IPS-18c (cell line): ENCODE data around the gene SLC13A4.
"Not testable (repeated sequence)": the region's sequence is repeated elsewhere in the genome, so short reads cannot be mapped to it uniquely, and the experiment has no call there.

Experiments
- H3K4me3 ChIP-seq: 2 replicates; pipeline ENCODE4 v1.7.0; 2013; ENCODE audit warnings: low read depth, mild to moderate bottlenecking, low read length, moderate library complexity; ENCODE audit not compliant: insufficient read depth
- H3K9me3 ChIP-seq: one replicate; pipeline ENCODE4 v1.6.1; 2013; ENCODE audit warnings: mild to moderate bottlenecking, low read length, moderate library complexity; ENCODE audit not compliant: control insufficient read depth, insufficient read depth

The SLC13A4 gene

DNA sequence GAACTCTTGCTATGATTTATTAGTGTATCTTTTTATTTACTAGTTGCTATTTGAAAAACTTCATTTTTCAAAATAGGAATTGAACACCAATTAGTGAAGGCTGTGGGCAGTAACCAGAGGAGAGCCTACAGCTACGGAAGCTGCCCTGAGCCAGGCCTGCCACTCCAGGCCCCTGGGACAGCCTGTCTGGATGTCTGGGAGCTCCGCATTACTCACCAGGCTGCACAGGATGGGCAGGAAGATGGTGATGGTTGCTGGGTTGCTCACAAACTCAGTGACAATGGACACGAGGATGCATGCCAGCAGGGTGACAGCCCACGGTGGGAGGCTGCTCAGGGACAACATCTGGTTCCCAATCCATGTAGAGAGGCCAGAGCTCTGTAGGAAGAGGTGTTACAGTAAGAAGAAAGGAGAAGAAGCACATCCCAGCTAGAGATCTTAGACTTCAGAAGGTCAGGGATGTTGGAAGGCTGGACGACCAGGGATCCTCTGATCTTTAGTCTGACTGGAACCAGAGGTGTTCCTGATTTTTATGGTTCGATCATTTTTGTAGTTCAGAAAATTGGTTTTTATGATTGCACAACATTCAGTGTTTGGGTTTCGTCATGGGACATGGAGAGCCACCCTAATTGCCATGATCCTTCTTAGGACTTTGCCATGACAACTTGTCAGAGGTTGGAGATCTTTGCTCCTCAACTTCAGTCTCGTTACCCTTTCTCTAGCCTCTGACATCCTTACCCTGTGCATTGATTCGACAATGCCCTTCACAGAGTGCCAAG is 42.5 kb downstream of the SLC13A4 start:
- Histone ChIP-seq H3K9me3 (peaks cover 2% of the 10 kb centered on the region), H3K4me3 (no peak overlapping the region)

DNA sequence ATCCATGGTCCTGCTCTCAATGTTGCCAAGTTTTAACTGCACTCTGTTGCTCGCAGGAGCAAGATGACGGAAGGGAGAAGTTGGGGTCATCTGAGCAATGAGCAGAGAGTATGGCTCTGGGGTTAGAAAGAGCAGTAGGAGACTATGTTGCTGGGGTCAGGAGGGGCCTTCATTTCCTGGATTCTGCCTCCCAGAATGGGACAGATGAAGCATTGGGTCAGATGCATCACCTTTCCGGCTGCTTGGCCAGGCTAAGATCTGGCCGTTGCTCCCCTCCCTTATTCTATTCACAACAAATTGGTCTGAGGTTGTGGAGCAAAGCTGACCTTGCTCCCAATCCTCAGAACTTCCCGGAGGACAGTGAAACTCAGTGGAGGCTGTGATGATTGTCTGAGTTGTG is 43.3 kb downstream of the SLC13A4 start:
- no peak overlapping the region for H3K4me3 ChIP-seq
- H3K9me3 ChIP-seq, result peaks cover 2% of the 10 kb centered on the region

DNA sequence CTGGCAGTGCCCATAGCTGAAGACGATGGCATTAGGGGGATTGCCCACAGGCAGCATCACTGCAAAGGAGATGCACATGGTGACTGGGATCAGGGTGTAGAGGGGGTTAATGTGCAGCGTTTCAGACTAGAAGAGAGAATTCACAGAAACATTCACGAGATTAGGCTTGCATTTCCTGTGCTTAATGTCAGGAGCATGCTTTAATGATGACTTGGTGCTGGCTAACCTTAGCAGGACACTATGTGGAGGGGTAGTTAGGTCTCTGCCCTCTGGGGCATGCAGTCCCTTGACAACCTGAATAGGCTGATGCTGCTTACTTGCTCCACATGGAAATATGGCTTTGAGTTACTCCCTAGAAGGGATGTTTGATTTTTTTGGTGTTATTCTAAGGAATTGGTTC is 43.9 kb downstream of the SLC13A4 start:
- H3K9me3 ChIP-seq, result peaks cover 2% of the 10 kb centered on the region
- no peak overlapping the region for H3K4me3 ChIP-seq

DNA sequence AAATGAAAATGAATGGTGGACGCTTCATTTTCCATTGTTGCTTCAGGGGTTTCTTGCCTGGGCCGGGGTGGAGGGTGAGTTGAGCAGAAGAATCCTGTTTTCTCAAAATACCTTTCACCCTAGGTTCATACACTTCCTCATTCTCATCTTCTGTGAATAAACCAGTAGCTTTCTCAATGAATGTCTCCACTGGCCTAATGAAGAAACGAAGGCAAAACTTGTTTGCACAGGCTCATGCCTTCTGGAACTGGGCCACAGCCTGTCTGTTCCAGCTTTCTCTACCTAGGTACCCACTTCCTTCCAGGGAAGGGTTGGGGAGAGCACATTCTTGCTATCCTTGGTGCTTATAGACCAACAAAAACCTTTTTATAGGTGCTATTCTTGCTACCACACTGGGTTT is 44.4 kb downstream of the SLC13A4 start:
- peaks cover 2% of the 10 kb centered on the region for H3K9me3 ChIP-seq
- no peak overlapping the region for H3K4me3 ChIP-seq

DNA sequence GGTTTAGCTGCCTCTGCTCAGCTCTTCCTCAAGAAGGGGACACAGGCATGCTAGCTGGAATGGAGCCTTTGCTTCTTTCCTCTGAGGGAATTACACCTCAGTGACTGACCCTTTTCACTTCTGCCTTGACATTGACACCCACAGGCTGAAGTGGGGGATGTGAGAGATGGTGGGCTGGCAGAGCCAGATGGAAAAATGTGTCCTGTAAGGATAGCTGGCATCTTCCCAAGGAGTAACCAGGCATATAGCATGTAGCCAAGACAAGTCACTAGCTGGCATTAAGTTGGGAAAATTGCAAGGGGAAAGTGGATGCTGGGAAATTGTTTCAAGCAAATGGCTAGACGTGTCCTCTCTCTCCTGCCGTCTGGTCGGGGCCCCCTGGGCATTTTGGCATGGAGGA is 45.8 kb downstream of the SLC13A4 start:
- H3K4me3 ChIP-seq, result no peak overlapping the region
- peaks cover 2% of the 10 kb centered on the region for H3K9me3 ChIP-seq

DNA sequence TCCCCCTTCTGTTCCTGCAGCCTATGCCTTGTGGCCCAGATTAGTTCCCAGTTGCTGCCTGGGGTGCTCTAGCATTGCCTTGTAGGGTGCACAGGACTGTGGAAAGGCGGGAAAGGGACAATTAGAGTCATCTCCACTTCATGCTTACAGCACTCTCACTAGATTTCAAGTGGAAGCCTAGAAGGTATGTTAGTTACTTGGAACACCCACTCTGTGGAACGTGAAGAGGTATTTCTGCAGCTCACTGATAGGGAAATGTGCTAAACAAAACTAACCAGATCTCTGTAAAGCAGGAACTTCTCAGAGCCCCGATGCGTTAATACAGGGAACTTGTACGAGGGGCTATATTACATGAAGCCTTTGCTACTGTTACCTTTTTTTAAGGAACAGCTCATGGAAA is 46.2 kb downstream of the SLC13A4 start:
- Histone ChIP-seq H3K4me3 (no peak overlapping the region), H3K9me3 (peaks cover 2% of the 10 kb centered on the region)

DNA sequence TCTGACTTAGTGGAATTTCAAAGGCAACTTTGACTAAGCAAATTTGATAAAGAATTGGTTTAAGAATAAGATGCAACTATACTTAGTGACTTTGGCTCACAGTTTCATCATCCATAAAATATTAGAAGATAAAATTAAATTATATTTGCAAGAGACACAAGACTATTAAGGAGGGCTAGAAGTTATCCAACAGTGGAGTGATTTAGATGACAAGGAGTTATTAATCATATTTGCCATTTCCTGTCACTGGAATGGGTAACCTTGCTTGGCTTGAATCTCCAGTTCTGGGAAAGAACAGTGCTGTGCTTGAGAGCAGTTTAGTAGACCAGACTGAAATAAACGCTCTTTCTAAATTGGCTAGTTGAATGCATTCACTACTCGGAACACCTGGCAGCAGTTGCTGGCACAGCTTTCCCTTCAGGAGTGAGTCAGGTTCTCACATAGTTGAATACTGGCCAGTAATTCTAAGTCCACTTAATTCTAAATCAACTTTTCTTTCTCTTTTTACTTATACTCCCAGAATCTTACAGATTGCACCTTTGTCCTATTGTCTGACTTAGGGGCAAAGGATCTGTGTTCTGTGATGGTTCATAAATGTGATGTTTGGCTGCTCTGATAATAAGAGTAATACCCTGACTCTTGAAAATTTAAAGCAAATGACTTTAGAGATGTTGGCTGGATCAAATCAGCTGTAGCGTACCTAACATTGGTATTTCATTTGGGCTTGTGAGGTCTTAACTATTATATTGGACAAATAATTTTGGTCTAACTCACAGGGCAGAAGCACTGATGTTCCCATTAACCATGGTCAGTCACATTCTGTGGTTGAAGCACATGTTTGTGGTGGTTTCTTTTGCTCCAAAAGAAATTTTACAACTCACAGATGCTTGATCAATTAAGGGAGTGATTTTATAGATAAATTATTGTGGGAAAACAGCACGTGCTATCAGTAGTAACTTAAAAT is 49.1 kb downstream of the SLC13A4 start:
- H3K4me3 ChIP-seq, result no peak overlapping the region
- peaks cover 2% of the 10 kb centered on the region for H3K9me3 ChIP-seq

DNA sequence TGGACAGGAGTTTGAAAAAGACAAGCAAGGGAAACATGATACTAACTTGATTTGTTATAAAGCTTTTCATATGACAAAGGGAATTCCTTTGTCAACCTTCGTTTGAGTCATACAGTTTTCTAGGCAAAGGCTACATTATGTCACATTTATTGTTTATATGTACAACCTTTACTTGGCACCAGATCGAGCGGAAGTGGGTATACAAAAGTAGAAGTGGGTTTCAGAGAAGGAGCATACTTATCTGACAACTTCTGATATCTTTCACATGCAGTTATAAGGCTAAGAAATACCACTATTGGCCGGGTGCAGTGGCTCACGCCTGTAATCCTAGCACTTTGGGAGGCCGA is 54.7 kb downstream of the SLC13A4 start:
- no peaks in the 10 kb centered on the region for H3K9me3 ChIP-seq
- H3K4me3 ChIP-seq, result no peak overlapping the region

DNA sequence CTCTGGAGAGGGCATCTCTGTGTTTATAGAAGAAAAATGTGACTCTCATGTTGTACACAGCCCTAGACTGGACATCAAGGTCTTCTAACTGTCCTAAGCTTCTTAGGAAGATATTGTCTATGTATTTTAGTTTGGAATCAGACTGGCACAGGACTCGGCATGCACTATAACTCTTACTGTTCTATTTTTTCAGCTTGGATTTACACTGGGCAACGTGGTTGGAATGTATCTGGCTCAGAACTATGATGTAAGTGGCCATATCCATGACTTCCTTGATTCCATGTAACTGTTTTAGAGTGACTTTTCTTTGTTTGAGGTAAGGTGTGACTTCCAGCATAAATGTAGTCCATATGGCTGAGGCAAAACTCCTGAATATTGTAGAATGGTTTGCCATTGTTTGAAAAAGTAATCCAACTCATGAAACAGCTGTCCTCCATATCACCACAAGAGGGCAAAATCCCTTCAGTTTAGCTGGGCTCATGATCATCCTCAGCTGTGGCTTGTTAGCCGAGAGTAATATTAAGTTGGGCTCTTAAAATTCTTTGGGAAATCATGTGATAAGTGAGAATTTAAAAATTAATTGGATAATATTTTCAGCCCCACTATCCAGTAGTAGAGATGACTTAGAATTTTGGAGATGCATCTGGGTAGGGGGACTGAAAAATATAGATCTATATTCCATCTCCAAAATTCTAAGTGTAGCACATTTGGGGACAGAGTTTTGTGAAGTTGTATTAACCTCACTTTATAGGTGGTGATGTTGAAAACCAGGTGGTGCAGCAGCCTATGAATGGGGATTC is 55.2 kb downstream of the SLC13A4 start:
- Histone ChIP-seq H3K9me3 (no peaks in the 10 kb centered on the region), H3K4me3 (no peak overlapping the region)

DNA sequence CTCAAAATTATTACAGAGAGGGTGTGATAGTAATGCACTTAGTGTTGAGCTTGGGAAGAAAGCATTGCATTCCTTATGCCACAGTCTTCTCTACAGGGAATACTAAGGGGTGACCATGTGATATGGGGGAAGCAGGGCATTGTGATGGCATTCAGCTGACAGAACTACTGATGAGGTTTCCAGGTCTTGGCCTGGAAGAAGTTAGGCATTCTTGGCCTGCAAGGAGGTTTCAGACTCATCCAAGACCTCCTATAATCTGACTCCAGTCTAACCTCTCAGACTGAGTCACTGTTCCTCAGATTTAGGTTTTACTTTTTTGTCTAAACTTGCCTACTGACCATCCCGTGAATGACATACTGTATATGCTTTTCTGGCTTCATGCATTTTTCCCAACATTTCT is 57.8 kb downstream of the SLC13A4 start:
- Histone ChIP-seq H3K9me3 (no peaks in the 10 kb centered on the region), H3K4me3 (no peak overlapping the region)

DNA sequence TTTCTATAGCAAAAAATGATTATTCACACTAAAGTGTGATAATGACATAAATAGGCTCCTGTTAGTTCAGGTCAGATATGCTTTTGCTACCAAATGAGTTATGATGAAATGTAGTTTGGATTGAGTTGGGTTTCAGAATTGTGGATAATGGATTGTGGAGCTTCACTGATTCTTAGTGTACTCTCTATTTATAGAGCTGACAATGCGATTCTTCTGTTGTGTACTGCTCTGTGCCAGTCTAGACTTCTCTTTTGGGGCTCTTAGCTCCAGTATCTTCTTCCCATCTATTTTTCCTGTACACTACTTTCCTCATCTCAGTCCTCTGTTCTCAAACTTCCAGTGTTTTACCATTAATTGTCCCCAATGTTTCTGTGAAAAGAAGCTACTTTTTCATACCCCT is 58.2 kb downstream of the SLC13A4 start:
- Histone ChIP-seq H3K9me3 (no peaks in the 10 kb centered on the region), H3K4me3 (no peak overlapping the region)

DNA sequence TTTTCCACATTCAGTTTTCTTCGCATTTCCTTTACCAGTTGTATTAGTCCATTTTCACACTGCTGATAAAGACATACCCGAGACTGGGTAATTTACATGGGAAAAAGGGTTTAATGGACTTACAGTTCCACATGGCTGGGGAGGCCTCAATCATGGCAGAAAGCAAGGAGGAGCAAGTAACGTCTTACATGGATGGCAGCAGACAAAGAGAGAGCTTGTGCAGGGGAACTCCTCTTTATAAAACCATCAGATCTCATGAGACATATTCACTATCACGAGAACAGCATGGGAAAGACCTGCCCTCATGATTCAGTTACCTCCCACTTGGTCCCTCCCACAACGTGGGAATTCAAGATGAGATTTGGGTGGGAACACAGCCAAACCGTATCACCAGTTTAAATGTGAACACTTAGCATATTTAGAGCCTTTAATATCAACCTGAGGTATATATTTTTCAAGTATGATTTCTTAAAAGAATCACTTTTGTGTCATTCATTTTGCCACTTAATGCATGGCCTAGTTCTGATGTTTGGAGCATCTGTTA is 59.1 kb downstream of the SLC13A4 start:
- not testable (repeated sequence) for H3K4me3 ChIP-seq, H3K9me3 ChIP-seq

DNA sequence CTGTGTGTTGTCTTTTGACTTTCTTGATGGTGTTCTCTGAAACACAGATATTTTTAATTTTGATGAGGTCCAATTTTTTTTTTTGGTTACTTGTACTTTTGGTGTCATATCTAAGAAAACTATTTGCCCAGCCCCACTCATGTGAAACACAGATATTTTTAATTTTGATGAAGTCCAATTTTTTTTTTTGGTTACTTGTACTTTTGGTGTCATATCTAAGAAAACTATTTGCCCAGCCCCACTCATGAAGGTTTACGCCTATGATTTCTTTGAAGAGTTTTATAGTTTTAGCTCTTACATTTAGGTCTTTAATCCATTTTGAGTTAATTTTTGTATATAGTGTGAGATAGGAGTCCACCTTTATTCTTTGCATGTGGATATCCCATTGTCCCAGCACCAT is 60.4 kb downstream of the SLC13A4 start:
- H3K9me3 ChIP-seq, H3K4me3 ChIP-seq: not testable (repeated sequence)

DNA sequence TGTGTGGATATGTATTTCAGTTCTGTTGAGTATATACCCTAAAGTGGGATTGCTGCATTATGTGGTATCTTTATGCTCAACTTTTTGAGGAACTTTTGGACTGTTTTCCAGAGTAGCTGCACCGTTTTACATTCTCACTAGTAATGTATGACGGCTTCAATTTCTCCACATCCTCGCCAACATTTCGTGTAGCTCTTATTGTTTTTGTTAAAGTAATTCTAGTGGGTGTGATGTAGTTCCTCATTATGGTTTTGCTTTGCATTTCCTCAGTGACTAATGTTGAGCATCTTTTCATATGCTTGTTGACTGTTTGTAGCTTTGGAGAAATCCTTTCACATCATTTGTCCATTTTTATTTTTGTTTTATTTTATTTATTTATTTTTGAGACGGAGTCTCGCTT is 61.1 kb downstream of the SLC13A4 start:
- no peak overlapping the region for H3K4me3 ChIP-seq

DNA sequence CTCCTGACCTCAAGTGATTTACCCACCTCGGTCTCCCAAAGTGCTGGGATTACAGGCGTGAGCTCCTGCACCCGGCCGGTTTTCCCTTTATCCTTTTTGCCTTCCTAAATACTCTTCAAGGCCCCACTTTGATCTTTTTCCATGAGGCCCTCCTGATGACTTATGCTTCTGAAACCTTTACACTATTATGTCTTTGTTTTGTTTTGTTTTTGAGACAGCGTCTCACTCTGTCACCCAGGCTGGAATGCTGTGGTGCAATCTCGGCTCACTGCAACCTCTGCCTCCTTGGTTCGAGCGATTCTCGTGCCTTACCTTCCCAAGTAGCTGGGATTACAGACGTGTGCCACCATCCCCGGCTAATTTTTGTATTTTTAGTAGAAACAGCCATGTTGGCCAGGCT is 61.8 kb downstream of the SLC13A4 start:
- no peaks in the 10 kb centered on the region for H3K9me3 ChIP-seq
- no peak overlapping the region for H3K4me3 ChIP-seq

More for the DNA sequence above, 61.1 kb downstream of the SLC13A4 start:
- no peaks in the 10 kb centered on the region for H3K9me3 ChIP-seq

DNA sequence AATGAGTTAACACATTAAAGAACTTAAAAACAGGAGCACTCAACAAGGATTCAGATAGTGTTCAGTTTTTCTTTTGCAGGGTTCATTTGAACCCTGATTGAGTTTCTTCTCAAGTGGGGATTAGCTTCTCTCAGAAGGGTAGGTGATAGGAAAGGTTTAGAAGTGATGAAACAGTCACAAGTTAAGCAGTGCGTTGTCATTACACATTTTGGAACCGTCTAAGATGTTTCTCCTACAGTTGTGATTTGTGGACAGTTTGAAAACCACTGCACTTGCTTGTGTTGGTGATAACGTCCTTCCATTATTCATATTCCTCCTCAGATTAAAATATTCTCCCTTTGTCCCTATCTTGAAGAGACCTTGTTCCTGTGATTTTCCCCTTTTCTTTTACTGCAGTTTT is 62.9 kb downstream of the SLC13A4 start:
- H3K9me3 ChIP-seq, result no peaks in the 10 kb centered on the region
- H3K4me3 ChIP-seq, result no peak overlapping the region

DNA sequence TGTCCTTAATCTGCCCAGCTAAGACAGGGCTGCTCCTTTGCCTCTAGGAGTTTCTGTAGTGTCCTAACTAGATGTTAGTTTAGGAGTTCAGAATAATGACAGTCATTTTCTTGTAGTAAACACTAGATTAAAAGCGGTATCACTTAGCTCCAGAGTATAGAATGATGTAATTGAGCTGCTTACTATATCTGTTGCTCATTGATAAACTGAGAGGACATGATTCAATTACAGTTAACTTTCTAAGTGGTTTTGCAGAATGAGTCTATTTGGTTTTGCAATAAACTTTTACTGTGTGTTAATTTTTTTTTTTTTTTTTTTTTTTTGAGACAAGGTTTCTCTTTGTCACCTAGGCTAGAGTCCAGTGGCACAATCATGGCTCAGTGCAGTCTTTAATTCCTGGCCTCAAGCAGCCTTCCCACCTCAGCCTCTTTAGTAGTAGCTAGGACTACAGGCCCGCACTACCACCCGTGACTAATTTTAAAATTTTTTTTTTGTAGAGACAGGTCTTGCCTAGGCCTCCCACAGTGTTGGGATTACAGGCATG is 63.9 kb downstream of the SLC13A4 start:
- H3K4me3 ChIP-seq, result no peak overlapping the region

More for the DNA sequence above, 63.9 kb downstream of the SLC13A4 start:
- no peaks in the 10 kb centered on the region for H3K9me3 ChIP-seq
